H9 (cell line): ENCODE results near the gene PDZD2. TPM values are rescaled to one million over a fixed set of nuclear protein-coding genes. Genes with fewer than 3 reads are reported as not detected.

Experiments
- DNase-seq: peaks from one replicate; pipeline ENCODE4 v3.0.0-alpha.2; 2017
- H2AFZ ChIP-seq: one replicate; pipeline ENCODE4 v1.6.1; 2013; ENCODE audit warnings: mild to moderate bottlenecking, low read length, control low read depth, moderate library complexity
- H2AK5ac ChIP-seq: 2 replicates; pipeline ENCODE4 v1.6.1; 2013; ENCODE audit warnings: low read length, control low read depth, mixed read lengths; ENCODE audit not compliant: insufficient read length
- H2BK120ac ChIP-seq: one replicate; pipeline ENCODE4 v1.6.1; 2013; ENCODE audit warnings: low read depth, mild to moderate bottlenecking, low read length, control low read depth, inconsistent platforms; ENCODE audit not compliant: poor library complexity, severe bottlenecking
- H2BK12ac ChIP-seq: 2 replicates; pipeline ENCODE4 v1.6.1; 2013; ENCODE audit warnings: low read length, control low read depth, mixed read lengths, low read depth; ENCODE audit not compliant: insufficient read length
- H2BK15ac ChIP-seq: 2 replicates; pipeline ENCODE4 v1.6.1; 2013; ENCODE audit warnings: low read depth, low read length, control low read depth
- H2BK20ac ChIP-seq: one replicate; pipeline ENCODE4 v1.6.1; 2013; ENCODE audit warnings: low read depth, mild to moderate bottlenecking, low read length, control low read depth, inconsistent platforms; ENCODE audit not compliant: poor library complexity, severe bottlenecking
- H2BK5ac ChIP-seq: 2 replicates; pipeline ENCODE4 v1.6.1; 2013; ENCODE audit warnings: low read length, control low read depth, mixed read lengths; ENCODE audit not compliant: insufficient read length
- H3K14ac ChIP-seq: 2 replicates; pipeline ENCODE4 v1.6.1; 2013; ENCODE audit warnings: low read length, control low read depth; ENCODE audit not compliant: insufficient read depth
- H3K18ac ChIP-seq: 2 replicates; pipeline ENCODE4 v1.6.1; 2013; ENCODE audit warnings: low read depth, mild to moderate bottlenecking, mixed read lengths, low read length, control low read depth; ENCODE audit not compliant: insufficient read length
- H3K23ac ChIP-seq: 2 replicates; pipeline ENCODE4 v1.6.1; 2013; ENCODE audit warnings: low read length, control low read depth, mixed read lengths, low read depth; ENCODE audit not compliant: insufficient read length
- H3K23me2 ChIP-seq: 2 replicates; pipeline ENCODE4 v1.6.1; 2013; ENCODE audit warnings: low read depth, mild to moderate bottlenecking, mixed read lengths, low read length, control low read depth; ENCODE audit not compliant: insufficient read length, poor library complexity, severe bottlenecking
- H3K27ac ChIP-seq: 2 replicates; pipeline ENCODE4 v1.5.1; 2013; ENCODE audit warnings: low read length, control low read depth, mixed read lengths, low read depth; ENCODE audit not compliant: insufficient read length
- H3K27me3 ChIP-seq: 2 replicates; pipeline ENCODE4 v1.6.1; 2013; ENCODE audit warnings: low read length, control low read depth, inconsistent platforms; ENCODE audit not compliant: insufficient read depth
- H3K4ac ChIP-seq: 2 replicates; pipeline ENCODE4 v1.6.1; 2013; ENCODE audit warnings: low read depth, mild to moderate bottlenecking, control low read depth, inconsistent platforms, low read length, moderate library complexity
- H3K4me1 ChIP-seq: 2 replicates; pipeline ENCODE4 v1.6.1; 2013; ENCODE audit warnings: low read length, control low read depth, inconsistent platforms; ENCODE audit not compliant: insufficient read depth
- H3K4me2 ChIP-seq: 2 replicates; pipeline ENCODE4 v1.6.1; 2013; ENCODE audit warnings: low read length, control low read depth, mixed read lengths; ENCODE audit not compliant: insufficient read length, insufficient read depth
- H3K56ac ChIP-seq: 2 replicates; pipeline ENCODE4 v1.6.1; 2013; ENCODE audit warnings: low read depth, mild to moderate bottlenecking, mixed read lengths, low read length, control low read depth; ENCODE audit not compliant: insufficient read length
- H3K79me1 ChIP-seq: 2 replicates; pipeline ENCODE4 v1.6.1; 2013; ENCODE audit warnings: low read depth, mild to moderate bottlenecking, moderate library complexity, low read length, control low read depth, inconsistent platforms; ENCODE audit not compliant: insufficient read depth, poor library complexity, severe bottlenecking
- H3K79me2 ChIP-seq: 2 replicates; pipeline ENCODE4 v1.6.1; 2013; ENCODE audit warnings: low read length, control low read depth, inconsistent platforms; ENCODE audit not compliant: insufficient read depth
- H3K9ac ChIP-seq: 2 replicates; pipeline ENCODE4 v1.6.1; 2013; ENCODE audit warnings: low read length, control low read depth, mixed read lengths; ENCODE audit not compliant: insufficient read length; ENCODE audit errors: extremely low read depth
- H3K9me3 ChIP-seq: one replicate; pipeline ENCODE4 v1.6.1; 2013; ENCODE audit warnings: low read depth, low read length, inconsistent platforms; ENCODE audit not compliant: control insufficient read depth
- H3T11ph ChIP-seq: one replicate; pipeline ENCODE4 v1.6.1; 2013; ENCODE audit warnings: mild to moderate bottlenecking, low read length, control low read depth, inconsistent platforms
- H4K20me1 ChIP-seq: one replicate; pipeline ENCODE4 v1.6.1; 2013; ENCODE audit not compliant: control insufficient read depth, insufficient read length, insufficient read depth
- H4K5ac ChIP-seq: 2 replicates; pipeline ENCODE4 v1.6.1; 2013; ENCODE audit warnings: low read depth, mild to moderate bottlenecking, mixed read lengths, low read length, control low read depth; ENCODE audit not compliant: insufficient read length
- H4K8ac ChIP-seq: replicated peaks from 2 replicates; pipeline ENCODE4 v1.6.1; 2013; ENCODE audit warnings: low read length, control low read depth, mixed read lengths, low read depth; ENCODE audit not compliant: insufficient read length
- H4K91ac ChIP-seq: 2 replicates; pipeline ENCODE4 v1.6.1; 2013; ENCODE audit warnings: low read depth, mild to moderate bottlenecking, moderate library complexity, mixed read lengths, low read length, control low read depth; ENCODE audit not compliant: insufficient read length
- H3K27ac Mint-ChIP-seq, 3 experiments: 2 replicates in 2 of 3; 3 replicates in 1 of 3; pipeline ENCODE4 v1.8.0; 2020 to 2021; ENCODE audit warnings: mixed read lengths in 3 of 3, mild to moderate bottlenecking in 1 of 3, moderate library complexity in 1 of 3
- H3K27me3 Mint-ChIP-seq: 2 replicates; pipeline ENCODE4 v1.8.0; 2021; ENCODE audit warnings: low read depth, mild to moderate bottlenecking, moderate library complexity, mixed read lengths
- H3K36me3 Mint-ChIP-seq, 3 experiments: 2 replicates in 2 of 3; 3 replicates in 1 of 3; pipeline ENCODE4 v1.8.0; 2020 to 2021; ENCODE audit warnings: low read depth in 3 of 3, mixed read lengths in 3 of 3; ENCODE audit not compliant: insufficient read depth in 1 of 3
- H3K4me1 Mint-ChIP-seq, 2 experiments: 2 replicates each; pipeline ENCODE4 v1.8.0; 2020; ENCODE audit warnings: mixed read lengths in 2 of 2
- H3K4me3 Mint-ChIP-seq, 2 experiments: 2 replicates in 1 of 2; 3 replicates in 1 of 2; pipeline ENCODE4 v1.8.0; 2020 to 2021; ENCODE audit warnings: mild to moderate bottlenecking in 2 of 2, mixed read lengths in 2 of 2, moderate library complexity in 1 of 2
- H3K9me3 Mint-ChIP-seq, 2 experiments: 2 replicates in 1 of 2; 3 replicates in 1 of 2; pipeline ENCODE4 v1.8.0; 2020; ENCODE audit warnings: mild to moderate bottlenecking in 2 of 2, mixed read lengths in 2 of 2, moderate library complexity in 1 of 2
- CTCF ChIP-seq: fragments of 200-600 bp; sonication (generic); conservative IDR thresholded peaks from 3 replicates; pipeline ENCODE4 v1.8.0; 2021; ENCODE audit warnings: antibody characterized with exemption, mild to moderate bottlenecking
- WGBS: extraction: QIAGEN DNeasy Blood & Tissue Kit; methylation state at CpG from one replicate; pipeline ENCODE4 v1.1.7; 2013; ENCODE audit warnings: missing lambda C conversion rate, low lambda C conversion rate, mixed read lengths; ENCODE audit not compliant: insufficient read length; ENCODE audit errors: extremely low coverage; 5-methylcytosine and 5-hydroxymethylcytosine counted together
- total RNA-seq: library from RNA; stranded (reverse); gene quantifications from 2 replicates; pipeline ENCODE4 v1.2.1, GENCODE V29; 2021

The PDZD2 gene
- total RNA-seq, 1 experiment from 2014 or later = 9.9 TPM

GRCh38 chr5:32103521-32103920, 464.6 kb downstream of the PDZD2 start:
- H3K36me3 Mint-ChIP-seq = peaks cover 35 to 86% (median 71%) of the 10 kb centered on the region in 3 experiments
- H3K9ac ChIP-seq = no peak overlapping the region
- H4K8ac ChIP-seq = no peak overlapping the region
- no peak overlapping the region for H3K4ac ChIP-seq
- DNase-seq = no peak
- H2BK12ac ChIP-seq = no peak overlapping the region
- H3K27me3 Mint-ChIP-seq = no peaks in the 10 kb centered on the region
- no peak overlapping the region for H4K91ac ChIP-seq
- H3K79me2 ChIP-seq = no peaks in the 10 kb centered on the region
- no peak overlapping the region for H3K27ac Mint-ChIP-seq
- H3K27ac ChIP-seq = no peak overlapping the region
- H3K14ac ChIP-seq = no peak overlapping the region
- no peak overlapping the region for H2BK20ac ChIP-seq
- no peak overlapping the region for H3T11ph ChIP-seq
- H3K23me2 ChIP-seq = no peaks in the 10 kb centered on the region
- H4K5ac ChIP-seq = no peak overlapping the region
- no peak overlapping the region for H3K56ac ChIP-seq
- H2BK15ac ChIP-seq = no peak overlapping the region
- no peaks in the 10 kb centered on the region for H3K4me1 ChIP-seq
- WGBS = no CpG with 5 or more reads among the region's 12 CpGs
- no peak overlapping the region for H3K23ac ChIP-seq
- no peak for TF ChIP-seq CTCF
- no peak overlapping the region for H3K4me3 Mint-ChIP-seq
- peaks cover 4 to 10% of the 10 kb centered on the region in 2 experiments; a peak in 3 of 5 replicates for H3K9me3 Mint-ChIP-seq
- H3K4me2 ChIP-seq = no peak overlapping the region
- H3K79me1 ChIP-seq = no peaks in the 10 kb centered on the region
- H2BK120ac ChIP-seq = no peak overlapping the region
- no peaks in the 10 kb centered on the region for H3K27me3 ChIP-seq
- H3K18ac ChIP-seq = no peak overlapping the region
- H2AFZ ChIP-seq = no peak overlapping the region
- H2AK5ac ChIP-seq = no peak overlapping the region
- no peaks in the 10 kb centered on the region for H3K9me3 ChIP-seq
- H2BK5ac ChIP-seq = no peak overlapping the region
- H3K4me1 Mint-ChIP-seq = 0 out of 4 replicates have a peak, but pooled peaks cover 0 to under 1% of the 10 kb centered on the region in 2 experiments
- H4K20me1 ChIP-seq = no peaks in the 10 kb centered on the region
